Astrocyte of the cerebellum (primary cell): Measurements from ENCODE around the gene SLC38A3.

ENCODE experiments used
- DNase-seq: peaks from one replicate; pipeline ENCODE4 v3.0.0-alpha.2; 2011; ENCODE audit warnings: low read depth
- H3K4me3 ChIP-seq: 2 replicates; pipeline ENCODE4 v1.5.1; 2011; ENCODE audit warnings: mild to moderate bottlenecking, low read depth, low read length, moderate library complexity
- in situ Hi-C: cut with HindIII; loops from 2 replicates; pipeline ENCODE4 v1.10.0; 2017; ENCODE audit warnings: low sequenced_read_pairs
- TF ChIP-seq, protein P1 (sequence below): IDR thresholded peaks from 2 replicates; pipeline ENCODE4 v1.5.1; 2012; ENCODE audit warnings: low read length, low read depth, moderate library complexity, mild to moderate bottlenecking; ENCODE audit errors: missing control alignments

The SLC38A3 gene

DNA sequence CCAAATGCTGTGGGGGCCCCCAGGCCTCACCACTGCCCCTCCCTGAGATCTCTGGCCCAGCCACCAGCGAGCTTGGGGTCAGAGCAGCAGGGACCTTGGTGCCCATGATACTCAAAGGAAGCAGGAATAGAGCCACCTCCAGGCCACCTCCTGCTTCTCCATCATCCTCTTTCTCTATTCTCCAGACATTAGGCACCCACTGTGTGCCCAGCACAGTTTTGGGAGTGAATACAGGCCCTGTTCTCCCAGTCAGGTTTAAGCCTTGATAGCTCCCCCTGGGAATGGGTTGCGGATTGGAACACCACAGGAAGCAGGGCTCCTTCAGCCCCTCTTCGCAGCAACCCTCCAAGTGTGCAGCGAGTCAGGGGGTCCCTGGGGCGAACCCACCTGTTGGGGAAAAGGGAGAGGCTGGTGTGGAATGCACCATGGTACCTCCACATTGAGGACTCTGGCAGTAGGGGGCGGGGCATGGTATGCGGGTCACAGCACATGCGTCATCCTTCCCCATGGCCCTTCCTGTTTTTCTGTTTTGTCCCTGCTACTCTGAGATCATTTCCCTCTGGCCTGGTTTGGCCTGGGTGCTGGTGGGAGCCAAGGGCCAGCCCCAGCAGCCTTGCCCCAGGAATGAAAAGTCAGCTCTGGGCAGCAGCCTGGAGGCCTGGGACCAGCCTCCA lies 49.6 kb downstream of the SLC38A3 start:
- TF ChIP-seq, protein P1, sequence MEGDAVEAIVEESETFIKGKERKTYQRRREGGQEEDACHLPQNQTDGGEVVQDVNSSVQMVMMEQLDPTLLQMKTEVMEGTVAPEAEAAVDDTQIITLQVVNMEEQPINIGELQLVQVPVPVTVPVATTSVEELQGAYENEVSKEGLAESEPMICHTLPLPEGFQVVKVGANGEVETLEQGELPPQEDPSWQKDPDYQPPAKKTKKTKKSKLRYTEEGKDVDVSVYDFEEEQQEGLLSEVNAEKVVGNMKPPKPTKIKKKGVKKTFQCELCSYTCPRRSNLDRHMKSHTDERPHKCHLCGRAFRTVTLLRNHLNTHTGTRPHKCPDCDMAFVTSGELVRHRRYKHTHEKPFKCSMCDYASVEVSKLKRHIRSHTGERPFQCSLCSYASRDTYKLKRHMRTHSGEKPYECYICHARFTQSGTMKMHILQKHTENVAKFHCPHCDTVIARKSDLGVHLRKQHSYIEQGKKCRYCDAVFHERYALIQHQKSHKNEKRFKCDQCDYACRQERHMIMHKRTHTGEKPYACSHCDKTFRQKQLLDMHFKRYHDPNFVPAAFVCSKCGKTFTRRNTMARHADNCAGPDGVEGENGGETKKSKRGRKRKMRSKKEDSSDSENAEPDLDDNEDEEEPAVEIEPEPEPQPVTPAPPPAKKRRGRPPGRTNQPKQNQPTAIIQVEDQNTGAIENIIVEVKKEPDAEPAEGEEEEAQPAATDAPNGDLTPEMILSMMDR, result no peak
- no peak overlapping the region for H3K4me3 ChIP-seq
- no peak for DNase-seq
- in situ Hi-C loops, result no loop called here

DNA sequence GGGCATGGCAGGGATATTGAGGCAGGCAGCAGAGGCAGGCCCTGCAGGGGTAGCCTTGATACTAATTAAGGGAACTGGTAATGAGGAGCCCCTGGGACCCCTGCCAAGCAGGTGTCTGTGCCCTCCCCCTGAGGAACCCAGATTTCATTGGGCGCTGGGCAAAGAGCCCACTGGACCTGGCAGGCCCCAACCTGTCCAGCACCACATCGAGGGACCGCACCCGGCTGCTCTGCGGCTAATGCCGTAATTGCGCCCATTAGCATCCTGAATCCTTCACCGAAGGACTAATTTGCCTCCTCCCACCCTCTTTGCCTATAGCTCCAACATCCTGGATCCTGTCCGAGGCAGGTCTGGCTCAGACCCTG lies 50.2 kb downstream of the SLC38A3 start:
- in situ Hi-C loops, result no loop called here
- DNase-seq, result no peak
- no peak overlapping the region for H3K4me3 ChIP-seq
- TF ChIP-seq, protein P1, result no peak

DNA sequence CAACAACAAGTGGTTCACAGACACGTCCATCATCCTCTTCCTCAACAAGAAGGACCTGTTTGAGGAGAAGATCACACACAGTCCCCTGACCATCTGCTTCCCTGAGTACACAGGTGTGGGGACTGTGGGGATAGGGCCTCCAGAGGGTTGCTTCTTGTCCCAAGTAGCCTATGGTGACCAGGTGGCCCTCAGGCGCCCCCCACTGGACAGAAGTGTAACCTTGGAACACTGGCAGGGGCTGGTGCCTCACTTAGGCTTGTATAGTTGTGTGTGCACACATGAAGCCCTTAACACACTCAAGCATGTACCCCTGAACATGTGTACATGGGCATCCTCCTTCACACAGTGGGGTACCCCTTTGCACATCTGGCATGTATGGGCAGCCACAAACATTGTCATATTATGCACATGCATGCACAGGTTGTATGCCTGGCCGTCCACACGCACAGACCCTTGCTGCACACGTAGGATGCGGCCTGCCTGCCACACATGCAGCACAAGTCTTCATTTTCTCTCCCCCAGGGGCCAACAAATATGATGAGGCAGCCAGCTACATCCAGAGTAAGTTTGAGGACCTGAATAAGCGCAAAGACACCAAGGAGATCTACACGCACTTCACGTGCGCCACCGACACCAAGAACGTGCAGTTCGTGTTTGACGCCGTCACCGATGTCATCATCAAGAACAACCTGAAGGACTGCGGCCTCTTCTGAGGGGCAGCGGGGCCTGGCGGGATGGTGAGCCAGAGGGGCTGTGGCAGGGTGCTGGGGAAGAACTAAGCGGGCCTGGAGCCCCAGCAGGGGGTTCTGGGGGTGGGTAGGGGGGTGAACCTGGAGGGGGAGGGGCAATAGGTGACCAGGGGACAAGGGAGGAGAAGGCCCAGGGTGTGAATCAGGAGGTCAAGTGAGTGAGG lies 52.2 kb downstream of the SLC38A3 start:
- TF ChIP-seq, protein P1, result peak; percentile 72
- H3K4me3 ChIP-seq, result no peak overlapping the region
- DNase-seq, result no peak
- in situ Hi-C loops, result no loop called here

DNA sequence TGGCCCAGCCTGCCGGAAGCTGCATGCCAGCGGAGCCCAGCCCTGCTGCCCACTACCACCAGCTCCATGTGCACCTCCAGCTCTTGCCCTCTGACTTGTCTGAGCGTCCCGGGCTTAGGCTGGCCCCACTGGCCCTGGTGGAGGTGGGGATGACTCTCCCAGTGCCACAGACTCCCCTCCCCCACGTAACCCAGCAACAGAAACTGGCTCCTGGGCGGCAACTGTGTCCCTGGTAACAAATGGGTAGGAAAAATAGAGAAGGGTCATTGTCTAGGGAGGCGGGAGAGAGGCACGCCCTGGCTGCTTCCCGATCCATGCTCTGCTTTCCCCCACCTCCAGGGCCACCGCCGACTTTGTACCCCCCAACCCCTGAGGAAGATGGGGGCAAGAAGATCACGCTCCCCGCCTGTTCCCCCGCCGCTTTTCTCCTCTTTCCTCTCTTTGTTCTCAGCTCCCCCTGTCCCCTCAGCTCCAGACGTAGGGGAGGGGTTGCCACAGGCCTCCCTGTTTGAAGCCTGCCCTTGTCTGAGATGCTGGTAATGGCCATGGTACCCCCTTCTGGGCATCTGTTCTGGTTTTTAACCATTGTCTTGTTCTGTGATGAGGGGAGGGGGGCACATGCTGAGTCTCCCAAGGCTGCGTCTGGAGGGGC lies 53.1 kb downstream of the SLC38A3 start:
- TF ChIP-seq, protein P1, result no peak
- H3K4me3 ChIP-seq, result no peak overlapping the region
- in situ Hi-C loops, result no loop called here
- DNase-seq, result no peak

DNA sequence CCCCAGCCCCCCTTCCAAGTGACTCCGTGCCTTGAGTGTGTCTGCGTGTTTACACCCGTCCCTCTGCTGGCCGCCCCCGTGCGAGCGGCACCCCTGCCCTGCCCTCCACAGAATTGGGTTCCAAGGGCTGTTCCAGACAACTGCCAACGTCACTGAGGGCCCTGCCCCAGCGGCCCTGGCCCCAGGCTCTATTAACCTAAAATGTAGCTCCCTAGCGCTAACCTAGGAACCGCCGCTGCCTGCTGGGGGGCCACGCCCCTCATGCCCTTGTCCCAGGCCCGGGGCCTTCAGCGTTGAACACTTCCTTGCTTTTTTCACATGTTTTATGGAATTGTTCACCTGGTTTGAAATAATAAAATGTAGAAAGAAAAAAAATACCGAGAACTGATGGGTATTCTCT lies 53.9 kb downstream of the SLC38A3 start:
- in situ Hi-C loops, result no loop called here
- no peak overlapping the region for H3K4me3 ChIP-seq
- TF ChIP-seq, protein P1, result peak; percentile 3
- DNase-seq, result no peak

DNA sequence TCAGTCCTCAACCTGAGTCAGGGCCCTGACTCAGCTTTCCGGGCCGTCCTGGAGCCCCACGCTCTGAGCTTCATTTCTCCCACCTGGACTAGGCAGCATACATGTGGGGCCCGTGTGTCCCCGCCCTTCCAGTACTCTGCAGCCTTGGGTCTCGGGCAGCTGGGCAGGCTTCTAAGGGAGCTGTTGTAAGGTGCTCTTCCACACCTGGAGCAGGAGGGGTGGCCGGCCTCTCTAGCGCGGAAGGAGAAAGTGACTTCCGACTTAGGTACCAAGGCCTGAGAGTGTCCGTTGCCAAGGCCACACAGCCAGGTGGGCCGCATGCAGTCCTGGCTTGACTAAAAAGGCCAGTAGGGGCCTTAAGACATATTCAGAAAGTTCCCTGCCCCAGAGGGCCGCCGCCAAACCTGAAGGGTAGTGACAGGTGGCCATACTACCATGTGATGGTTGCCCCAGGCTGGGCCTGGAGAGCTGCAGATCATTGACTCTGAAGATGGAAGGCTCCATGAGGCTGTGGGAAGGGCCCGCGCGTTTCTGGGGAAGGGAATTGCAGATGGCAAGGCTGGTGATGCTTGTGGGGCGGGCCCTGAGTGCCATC lies 54.5 kb downstream of the SLC38A3 start:
- no peak for DNase-seq
- in situ Hi-C loops, result no loop called here
- no peak overlapping the region for H3K4me3 ChIP-seq
- TF ChIP-seq, protein P1, result no peak
